ENCODE data around the gene CACNA2D3. TPM values are rescaled to one million over a fixed set of nuclear protein-coding genes. Genes with fewer than 3 reads are reported as not detected.

CACNA2D3 gene
- total RNA-seq, 2 donors from 2014 or later: 0.42 to 0.98 TPM

GRCh38 chr3:54085936-54086335 is 36.4 kb upstream of the CACNA2D3 start:
- no peaks in the 10 kb centered on the region for H3K36me3 ChIP-seq
- H3K4me1 ChIP-seq: no peaks in the 10 kb centered on the region
- H3K27ac ChIP-seq: no peak overlapping the region
- no peak for DNase-seq
- H3K27me3 ChIP-seq: peaks cover 13% of the 10 kb centered on the region
- H3K9me3 ChIP-seq: no peaks in the 10 kb centered on the region
- intact Hi-C loops (cut with DNase I): no loop called here
- no peak overlapping the region for H3K9ac ChIP-seq (ENCODE audit: low read depth in 2 of 2, low read length in 2 of 2)
- no peak for TF ChIP-seq CTCF (IDR thresholded peaks at IDR 0.05)
- H3K4me3 ChIP-seq: no peak overlapping the region

GRCh38 chr3:54086652-54087405 is 35.5 kb upstream of the CACNA2D3 start:
- intact Hi-C loops (cut with DNase I): no loop called here

DNA sequence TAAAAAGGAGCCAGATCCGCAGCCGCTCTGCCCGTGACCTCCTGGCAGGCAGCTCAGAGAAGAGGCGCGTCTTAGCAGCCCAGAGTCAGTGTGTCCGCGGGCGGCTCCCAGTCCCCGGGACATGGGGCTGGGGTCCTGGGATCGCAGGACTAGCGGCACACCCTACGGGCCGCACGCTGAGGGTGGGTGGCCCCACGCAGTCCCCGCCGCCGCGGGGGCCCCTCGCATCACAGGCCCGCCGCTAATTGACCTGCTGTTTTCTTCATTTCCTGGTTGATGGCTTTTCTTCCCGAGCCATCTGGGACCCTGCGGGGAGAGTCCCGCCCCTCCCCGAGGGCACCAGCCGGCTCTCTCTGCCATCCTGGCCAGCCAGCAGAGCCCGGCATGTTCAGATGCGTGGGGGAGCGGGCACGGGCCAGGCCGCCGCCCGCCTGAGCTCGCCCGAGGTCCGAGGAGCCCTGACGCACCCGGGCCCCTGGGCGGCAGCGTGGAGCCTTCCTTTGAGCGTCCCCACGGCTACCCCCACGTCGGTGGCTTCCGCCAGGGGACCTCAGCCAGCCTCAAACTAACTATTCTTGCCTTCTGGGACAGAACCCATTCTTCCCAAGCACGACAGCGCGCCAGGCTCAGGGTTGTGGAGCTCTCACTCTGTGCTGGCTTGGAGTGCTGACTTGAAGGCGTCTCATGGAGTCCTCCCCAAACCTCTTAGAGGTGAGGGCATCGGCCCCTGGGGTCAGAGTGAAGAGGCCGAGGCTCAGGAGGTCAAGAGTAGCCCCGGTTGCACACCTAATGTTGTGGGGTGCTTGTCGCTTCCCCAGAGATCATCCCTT is 34.6 kb upstream of the CACNA2D3 start:
- intact Hi-C loops (cut with DNase I): no loop called here
- no peaks in the 10 kb centered on the region for H3K9me3 ChIP-seq
- TF ChIP-seq CTCF (IDR thresholded peaks at IDR 0.05): no peak
- peak overlapping the region; percentile 7 for H3K4me3 ChIP-seq
- peaks cover 13% of the 10 kb centered on the region for H3K27me3 ChIP-seq
- no peaks in the 10 kb centered on the region for H3K4me1 ChIP-seq
- no peak for DNase-seq
- no peak overlapping the region for H3K27ac ChIP-seq
- H3K36me3 ChIP-seq: no peaks in the 10 kb centered on the region
- H3K9ac ChIP-seq (ENCODE audit: low read depth in 2 of 2, low read length in 2 of 2): no peak overlapping the region

More at GRCh38 chr3:54086652-54087405, 35.5 kb upstream of the CACNA2D3 start:
- H3K27me3 ChIP-seq: peaks cover 13% of the 10 kb centered on the region
- no peak for TF ChIP-seq CTCF (IDR thresholded peaks at IDR 0.05)
- H3K27ac ChIP-seq: no peak overlapping the region
- H3K9ac ChIP-seq (ENCODE audit: low read depth in 2 of 2, low read length in 2 of 2): no peak overlapping the region
- DNase-seq: no peak
- H3K4me1 ChIP-seq: no peaks in the 10 kb centered on the region
- H3K36me3 ChIP-seq: no peaks in the 10 kb centered on the region
- H3K9me3 ChIP-seq: no peaks in the 10 kb centered on the region
- H3K4me3 ChIP-seq: no peak overlapping the region

GRCh38 chr3:54093491-54094248 is 28.7 kb upstream of the CACNA2D3 start:
- no peak for TF ChIP-seq CTCF (IDR thresholded peaks at IDR 0.05)
- H3K36me3 ChIP-seq: no peaks in the 10 kb centered on the region
- H3K27me3 ChIP-seq: peaks cover under 1% of the 10 kb centered on the region
- intact Hi-C loops (cut with DNase I): no loop called here
- H3K9me3 ChIP-seq: no peaks in the 10 kb centered on the region
- H3K27ac ChIP-seq: no peak overlapping the region
- no peaks in the 10 kb centered on the region for H3K4me1 ChIP-seq
- DNase-seq: no peak
- no peak overlapping the region for H3K4me3 ChIP-seq
- no peak overlapping the region for H3K9ac ChIP-seq (ENCODE audit: low read depth in 2 of 2, low read length in 2 of 2)

DNA sequence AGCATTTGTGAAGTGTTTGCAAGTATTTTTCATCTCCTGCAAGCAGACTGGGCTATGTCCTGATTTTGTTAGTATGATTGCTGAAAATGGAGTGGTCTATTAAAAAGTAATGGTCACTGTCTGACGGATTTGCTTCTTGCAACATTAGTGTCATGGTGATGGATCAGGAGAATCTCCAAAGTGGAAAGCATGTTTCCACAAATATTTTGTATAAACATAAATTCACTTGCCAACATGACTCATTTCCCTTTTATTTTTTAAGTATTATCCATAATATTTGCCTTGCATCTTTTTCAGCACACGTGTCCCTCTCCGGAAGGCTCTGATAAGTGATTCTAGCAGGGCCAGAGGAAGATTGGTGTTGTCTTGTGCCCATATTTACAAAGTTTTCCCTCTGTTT is 27.4 kb upstream of the CACNA2D3 start:
- H3K4me3 ChIP-seq: no peak overlapping the region
- DNase-seq: no peak
- no peak for TF ChIP-seq CTCF (IDR thresholded peaks at IDR 0.05)
- no peaks in the 10 kb centered on the region for H3K9me3 ChIP-seq
- no peak overlapping the region for H3K9ac ChIP-seq (ENCODE audit: low read depth in 2 of 2, low read length in 2 of 2)
- H3K4me1 ChIP-seq: no peaks in the 10 kb centered on the region
- no peak overlapping the region for H3K27ac ChIP-seq
- H3K36me3 ChIP-seq: no peaks in the 10 kb centered on the region
- intact Hi-C loops (cut with DNase I): no loop called here
- H3K27me3 ChIP-seq: no peaks in the 10 kb centered on the region

All from colonic mucosa (tissue), 4 donors.